A673 (cell line): Measurements from ENCODE around the gene GCNT4.

Experiments used
- CTCF ChIP-seq: fragments of 300-800, 200-600 bp; sonication (generic); conservative IDR thresholded peaks from 2 replicates; pipeline ENCODE4 v1.5.1; 2017; ENCODE audit warnings: low read depth, mild to moderate bottlenecking, antibody characterized with exemption, low read length, moderate library complexity, mixed read lengths
- EZH2 ChIP-seq: fragments of 200-600 bp; sonication (generic); IDR thresholded peaks from 2 replicates; pipeline ENCODE4 v1.6.1; 2017; ENCODE audit warnings: borderline replicate concordance, low read depth, mild to moderate bottlenecking, mixed read lengths, antibody characterized with exemption, low read length; ENCODE audit not compliant: poor library complexity, severe bottlenecking

GRCh38 chr5:75078027-75078426 is 25.7 kb upstream of the GCNT4 start:
- TF ChIP-seq CTCF (no peak), EZH2 (no peak)
